AG04450 (cell line): Measurements from ENCODE around the gene SERPINA12. TPM values are rescaled to one million over a fixed set of nuclear protein-coding genes. Genes with fewer than 3 reads are reported as not detected.

Experiments used
- CTCF ChIA-PET: fragments of 300-600, 350-600 bp; formaldehyde crosslinking; extraction: SDS; loops from one replicate; lab custom pipeline; 2022; ENCODE audit warnings: antibody characterized with exemption, inconsistent platforms; lab: Charles Lee
- POLR2A ChIA-PET: fragments of 350-600 bp; formaldehyde crosslinking; extraction: SDS; loops from one replicate; lab custom pipeline; 2021; ENCODE audit warnings: antibody characterized with exemption, inconsistent platforms; lab: Yijun Ruan, JAX
- DNase-seq: peaks from one replicate; pipeline ENCODE4 v3.0.0-alpha.2; 2011; ENCODE audit warnings: low read depth, low spot score
- H3K27ac ChIP-seq: one replicate; pipeline ENCODE4 v1.5.1; 2012; ENCODE audit warnings: low read depth, low read length, control low read depth
- H3K27me3 ChIP-seq: one replicate; pipeline ENCODE4 v1.6.0; 2012; ENCODE audit warnings: low read length; ENCODE audit not compliant: control insufficient read depth, insufficient read depth
- H3K4me3 ChIP-seq: 2 replicates; pipeline ENCODE4 v1.5.1; 2011; ENCODE audit warnings: mild to moderate bottlenecking, low read depth, low read length, control low read depth
- H3K9me3 ChIP-seq: 2 replicates; pipeline ENCODE4 v1.5.1; 2012; ENCODE audit warnings: low read length; ENCODE audit not compliant: control insufficient read depth, insufficient read depth
- CTCF ChIP-seq: IDR thresholded peaks from 2 replicates; pipeline ENCODE4 v1.5.1; 2011; ENCODE audit warnings: low read depth, low read length, control low read depth, inconsistent platforms
- polyA plus RNA-seq: library from polyadenylated mRNA; depleted of rRNA; stranded (reverse); fragments of >200 nt; gene quantifications from 2 replicates; pipeline ENCODE4 v1.2.3, GENCODE V29; 2011; rRNA removed

SERPINA12 gene
- polyA plus RNA-seq, 1 experiment: not detected

GRCh38 chr14:94445003-94445402 lies 64.3 kb downstream of the SERPINA12 start:
- ChIA-PET CTCF (no interaction called here), POLR2A (no interaction called here)

GRCh38 chr14:94441531-94442205 lies 67.6 kb downstream of the SERPINA12 start:
- Histone ChIP-seq H3K4me3 (no peak overlapping the region), H3K9me3 (no peaks in the 10 kb centered on the region), H3K27ac (no peak overlapping the region), H3K27me3 (no peaks in the 10 kb centered on the region)
- CTCF ChIA-PET: no interaction called here
- POLR2A ChIA-PET: no interaction called here
- no peak for DNase-seq
- no peak for TF ChIP-seq CTCF

More at GRCh38 chr14:94445003-94445402, 64.3 kb downstream of the SERPINA12 start:
- Histone ChIP-seq H3K4me3 (no peak overlapping the region), H3K27me3 (peaks cover 2% of the 10 kb centered on the region), H3K27ac (no peak overlapping the region), H3K9me3 (no peaks in the 10 kb centered on the region)
- no peak for DNase-seq
- no peak for TF ChIP-seq CTCF

GRCh38 chr14:94441130-94441529 lies 68.1 kb downstream of the SERPINA12 start:
- Histone ChIP-seq H3K9me3 (no peaks in the 10 kb centered on the region), H3K27ac (no peak overlapping the region), H3K4me3 (no peak overlapping the region), H3K27me3 (no peaks in the 10 kb centered on the region)
- ChIA-PET POLR2A (no interaction called here), CTCF (no interaction called here)
- no peak for DNase-seq
- no peak for TF ChIP-seq CTCF

- no peak overlapping the region for H3K4me3 ChIP-seq
- no peaks in the 10 kb centered on the region for H3K27me3 ChIP-seq
- DNase-seq: no peak
- H3K9me3 ChIP-seq: no peaks in the 10 kb centered on the region
- POLR2A ChIA-PET: no interaction called here
- H3K27ac ChIP-seq: no peak overlapping the region
- CTCF ChIA-PET: interaction anchor here (1.1 kb wide), 1 partner anchor 47 kb away, joined by 6 read pairs; no protein-coding TSS in a partner anchor
- no peak for TF ChIP-seq CTCF
These were observed 69.7 kb downstream of the SERPINA12 start for GRCh38 chr14:94439453-94440057.

Other genes starting within 250 kb of the SERPINA12 start
- not detected in 2 replicates for gene SERPINA10, start 216.2 kb downstream of the SERPINA12 start, polyA plus RNA-seq
- not detected in 2 replicates for gene SERPINA6, start 186.1 kb downstream of the SERPINA12 start, polyA plus RNA-seq
- gene SERPINA2, start 142.8 kb downstream of the SERPINA12 start, polyA plus RNA-seq: not detected in 2 replicates
- gene SERPINA1, start 120.9 kb downstream of the SERPINA12 start, polyA plus RNA-seq: 1.7 and 1.9 TPM in 2 replicates
- gene SERPINA11, start 56.7 kb downstream of the SERPINA12 start, polyA plus RNA-seq: not detected in 2 replicates
- gene SERPINA9, start 33.3 kb downstream of the SERPINA12 start, polyA plus RNA-seq: 0.05 and 0.07 TPM in 2 replicates
- gene SERPINA4, start 52.0 kb upstream of the SERPINA12 start, polyA plus RNA-seq: not detected in 2 replicates
- gene SERPINA5, start 72.0 kb upstream of the SERPINA12 start, polyA plus RNA-seq: not detected in 2 replicates
- gene SERPINA3, start 102.9 kb upstream of the SERPINA12 start, polyA plus RNA-seq: 1.8 and 2.4 TPM in 2 replicates